GM19238 (cell line): Measurements from ENCODE around the gene ADARB2.
A peak's percentile ranks its signal among the peaks of the same experiment; 100 is the strongest.
"Not testable (repeated sequence)": the region's sequence is repeated elsewhere in the genome, so short reads cannot be mapped to it uniquely, and the experiment has no call there.

Experiments used
- DNase-seq: peaks from one replicate; pipeline ENCODE4 v3.0.0; 2011; ENCODE audit warnings: low spot score; ENCODE audit not compliant: insufficient read length

Gene ADARB2

DNA sequence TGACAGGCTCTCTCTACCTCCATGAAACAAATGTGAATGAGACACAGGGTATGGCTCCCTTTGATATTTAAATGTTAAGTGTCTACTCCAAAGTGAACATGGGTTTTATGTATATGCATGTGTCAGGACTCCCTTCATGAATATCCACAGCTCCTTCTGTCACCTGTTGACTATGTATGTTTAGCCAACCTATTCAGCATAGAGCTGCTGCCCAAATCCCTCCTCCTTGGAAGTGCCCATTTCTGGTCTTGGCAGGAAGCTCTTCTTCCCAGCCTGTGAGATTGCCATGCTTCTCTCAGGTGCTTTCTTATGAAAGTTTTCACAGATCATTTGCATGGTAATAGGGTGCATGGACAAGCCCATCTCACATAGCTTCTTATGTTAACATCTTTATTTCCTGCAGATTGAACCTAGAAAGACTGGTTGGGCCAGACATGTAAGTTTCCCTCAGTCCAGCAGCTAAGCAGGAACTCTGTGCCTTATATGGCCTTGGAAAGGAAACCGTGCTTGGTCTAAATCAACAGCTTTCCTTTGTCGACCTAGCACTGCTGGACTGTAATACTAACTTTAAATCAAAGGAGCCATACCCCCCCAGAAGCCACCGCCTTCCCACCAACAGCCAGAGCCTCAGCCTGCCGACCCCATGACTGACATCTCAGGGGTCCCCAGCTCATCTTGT lies 288.9 kb downstream of the ADARB2 start:
- no peak for DNase-seq

DNA sequence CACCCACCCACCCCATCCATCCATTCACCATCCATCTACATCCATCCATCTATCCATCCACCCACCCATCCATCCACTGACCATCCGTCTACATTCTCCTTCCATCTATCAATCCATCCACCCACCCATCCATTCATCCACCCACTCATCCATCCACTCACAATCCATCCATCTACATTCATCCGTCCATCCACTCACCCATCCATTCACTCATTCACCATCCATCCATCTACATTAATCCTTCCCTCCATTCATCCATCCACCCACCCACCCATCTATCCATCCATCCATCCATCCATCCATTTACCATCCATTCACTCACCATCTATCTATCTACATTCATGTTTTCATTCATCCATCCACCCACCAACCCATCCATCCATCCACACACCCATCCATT lies 292.5 kb downstream of the ADARB2 start:
- no peak for DNase-seq

DNA sequence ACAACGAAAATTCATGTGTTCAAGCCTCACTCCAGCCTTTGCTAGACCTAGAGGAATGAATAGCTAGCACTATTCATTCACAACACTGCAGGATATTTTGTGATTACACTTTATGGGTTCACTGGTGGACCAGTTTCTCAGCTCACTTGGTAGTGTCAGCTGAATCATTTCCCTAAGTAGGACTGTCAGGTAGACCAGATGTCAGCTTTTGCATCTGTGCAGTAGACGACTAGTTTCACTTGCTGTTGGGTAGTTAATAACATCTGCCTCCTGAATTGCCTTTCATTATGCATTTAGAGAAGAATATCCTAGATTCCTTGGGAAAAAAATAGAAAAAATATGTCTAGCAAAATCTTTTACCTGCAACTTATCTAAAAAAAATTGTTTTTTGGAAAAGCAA lies 296.4 kb downstream of the ADARB2 start:
- DNase-seq = no peak

GRCh38 chr10:1434912-1435692 lies 302.2 kb downstream of the ADARB2 start:
- DNase-seq = no peak

DNA sequence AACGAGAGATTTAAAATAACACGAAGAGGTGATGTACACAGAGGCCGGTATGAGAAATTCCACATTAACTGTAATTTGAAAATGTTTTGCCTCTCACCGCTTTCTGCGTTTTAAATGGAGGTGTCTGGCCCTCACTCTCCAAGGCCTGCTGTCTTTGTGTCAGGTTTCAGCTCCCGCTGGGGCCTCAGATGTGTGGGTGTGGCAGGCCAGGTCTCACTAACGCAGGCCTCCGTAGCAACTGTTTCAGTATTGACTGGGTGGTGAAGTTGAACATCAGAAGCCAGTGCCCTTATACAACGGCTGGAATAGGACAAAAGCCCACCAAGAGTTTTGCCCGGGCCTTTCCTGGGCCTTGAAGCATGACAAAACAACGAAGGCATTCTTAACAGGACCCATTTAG lies 303.1 kb downstream of the ADARB2 start:
- DNase-seq = no peak

- no peak for DNase-seq
Observed at GRCh38 chr10:1432161-1432560, 305.2 kb downstream of the ADARB2 start.

DNA sequence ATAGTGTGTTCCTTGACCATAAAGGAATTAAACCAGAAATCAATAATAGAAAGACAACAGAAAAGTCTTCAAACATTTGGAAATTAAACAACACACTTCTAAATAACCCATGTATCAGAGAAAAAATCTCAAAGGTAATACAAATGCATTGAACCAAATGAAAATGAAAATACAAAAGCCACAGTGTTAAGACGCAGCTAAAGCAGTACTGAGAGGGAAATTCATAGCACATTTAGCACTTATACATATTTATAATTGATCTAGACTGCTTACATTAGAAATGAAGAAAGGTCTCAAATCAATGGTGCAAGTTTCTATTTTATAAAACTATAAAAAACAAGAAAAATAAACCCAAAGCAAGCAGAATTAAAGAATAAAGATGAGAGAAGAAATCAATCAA lies 306.1 kb downstream of the ADARB2 start:
- no peak for DNase-seq

GRCh38 chr10:1427521-1428186 lies 309.7 kb downstream of the ADARB2 start:
- not testable (repeated sequence) for DNase-seq

GRCh38 chr10:1426786-1427185 lies 310.5 kb downstream of the ADARB2 start:
- DNase-seq = no peak

DNA sequence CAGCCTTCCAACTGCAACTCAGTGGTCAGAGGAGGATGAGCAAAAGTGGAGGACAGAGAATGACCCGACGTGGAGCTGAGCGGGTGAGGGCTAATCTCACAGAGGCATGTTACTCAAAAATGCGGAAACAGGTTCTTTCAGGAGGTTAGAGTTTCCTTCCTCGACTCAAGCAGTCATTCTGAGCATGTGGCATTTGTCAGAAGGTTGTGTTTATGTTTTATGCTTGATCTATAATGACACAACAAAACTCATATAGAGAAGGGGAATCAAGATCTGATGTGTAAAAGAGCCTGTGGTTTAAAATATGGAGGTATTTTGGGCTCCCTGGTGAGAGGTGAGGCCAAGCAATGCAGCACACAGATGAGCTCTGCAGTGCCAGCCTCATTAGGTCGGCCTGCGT lies 311.4 kb downstream of the ADARB2 start:
- DNase-seq = peak; percentile 30

- no peak for DNase-seq
Observed at GRCh38 chr10:1424648-1425047, 312.7 kb downstream of the ADARB2 start.

- DNase-seq = no peak
Observed at GRCh38 chr10:1423676-1424253, 313.6 kb downstream of the ADARB2 start.

GRCh38 chr10:1422275-1422674 lies 315.1 kb downstream of the ADARB2 start:
- DNase-seq = no peak

- peak; percentile 58 for DNase-seq
Observed at GRCh38 chr10:1420661-1421362, 316.5 kb downstream of the ADARB2 start.

- DNase-seq = no peak
Observed at GRCh38 chr10:1419796-1420610, 317.3 kb downstream of the ADARB2 start.

DNA sequence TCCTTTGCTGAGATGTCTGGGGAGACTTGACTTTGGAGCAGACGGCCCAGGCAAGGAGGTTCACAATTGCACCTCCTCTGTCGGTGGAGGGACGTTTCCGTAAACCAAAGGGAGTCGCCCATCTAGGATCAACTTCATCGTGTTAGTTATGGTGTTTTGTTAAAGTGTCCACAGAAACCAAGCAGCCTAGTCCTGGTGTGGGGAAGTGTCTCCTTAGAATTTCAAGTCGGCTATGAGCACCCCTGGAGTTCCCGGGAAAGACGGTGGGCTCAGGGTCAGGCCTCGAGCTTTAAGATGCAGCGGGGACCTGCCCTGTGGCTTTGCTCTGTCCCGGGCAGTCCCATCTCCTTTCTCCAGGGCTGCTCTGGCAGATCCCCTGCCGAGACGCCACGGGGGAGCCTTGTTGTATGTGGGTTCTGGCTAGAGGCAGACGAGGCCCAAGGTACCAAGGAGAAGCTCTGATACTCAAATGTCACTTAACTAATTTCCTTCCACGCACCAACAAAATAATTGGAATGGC lies 319.2 kb downstream of the ADARB2 start:
- DNase-seq = no peak

GRCh38 chr10:1417574-1417973 lies 319.8 kb downstream of the ADARB2 start:
- DNase-seq = no peak

DNA sequence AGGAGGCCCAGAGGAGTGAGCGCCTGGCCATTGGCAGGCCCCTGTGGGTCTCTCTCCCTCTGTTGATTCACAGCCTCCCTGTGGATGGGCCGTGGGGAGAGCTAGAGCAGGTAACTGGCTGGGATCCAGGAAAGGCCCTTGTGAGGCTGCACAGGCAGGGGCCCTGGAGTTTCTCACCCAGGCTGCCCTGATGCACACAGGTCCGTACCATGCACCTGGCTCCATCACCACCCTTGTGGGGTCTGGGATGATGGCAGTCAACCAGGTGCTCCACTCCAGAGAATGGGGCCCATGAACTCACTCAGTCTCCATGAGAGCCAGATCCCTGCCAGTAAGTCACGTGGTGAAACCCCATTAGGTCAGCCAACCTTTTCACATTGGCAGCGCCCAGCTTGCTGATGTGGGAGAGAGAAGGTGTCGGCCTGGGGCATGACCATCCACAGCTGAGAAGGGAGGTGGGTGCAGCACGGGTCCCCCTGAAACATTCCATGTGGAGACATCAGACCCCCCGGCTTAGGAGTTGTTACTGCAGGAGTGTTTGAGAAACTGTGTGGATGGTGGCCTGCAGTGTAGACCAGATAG lies 320.8 kb downstream of the ADARB2 start:
- DNase-seq = no peak

DNA sequence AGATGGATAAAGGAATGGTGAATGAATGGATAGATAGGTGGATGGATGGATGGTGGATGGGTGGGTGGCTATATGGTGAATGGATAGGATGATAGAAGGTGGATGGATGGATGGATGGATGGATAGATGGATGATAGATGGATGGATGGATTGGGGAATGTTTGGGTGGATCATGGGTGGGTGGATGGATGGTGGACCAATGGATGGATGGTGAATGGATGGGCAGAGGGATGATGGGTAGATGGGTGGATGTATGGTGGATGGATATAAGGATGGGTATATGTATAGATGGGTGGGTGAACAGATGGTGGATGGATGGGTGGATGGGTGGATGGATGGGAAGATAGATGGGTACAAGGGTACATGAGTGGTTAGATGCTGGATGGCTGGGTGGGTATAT lies 322.4 kb downstream of the ADARB2 start:
- DNase-seq = no peak

DNA sequence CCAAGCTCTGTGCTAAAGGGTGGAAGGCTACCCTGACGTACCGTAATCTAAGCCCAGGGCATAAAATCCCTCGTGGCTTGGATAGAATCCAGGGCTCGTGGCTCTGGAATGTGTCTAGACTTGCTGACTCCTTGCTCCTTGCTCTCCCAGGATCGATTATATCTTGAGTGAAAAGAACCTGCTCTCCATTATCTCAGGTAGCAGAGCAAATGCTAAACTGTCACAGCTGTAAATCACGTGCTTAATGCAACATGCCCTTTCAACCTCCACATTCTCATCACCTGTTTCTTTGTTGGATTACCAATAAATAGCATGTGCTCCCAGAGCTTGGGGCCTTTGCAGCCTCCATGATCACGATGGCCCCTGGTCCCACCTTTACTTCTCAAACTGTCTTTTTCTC lies 323.0 kb downstream of the ADARB2 start:
- DNase-seq = not testable (repeated sequence)
